Cardiac fibroblast (primary cell): Measurements from ENCODE around the gene SRPRB.

Experiments used
- DNase-seq, 2 donors: peaks; one replicate each; pipeline versions ENCODE4 v3.0.0 to v3.0.0-alpha.2; 2010; ENCODE audit warnings: low read depth in 2 of 2
- H3K4me3 ChIP-seq, 2 donors: replicated peaks in 1 of 2; 1 replicate in 1 of 2; 2 replicates in 1 of 2; pipeline ENCODE4 v1.5.1; 2011; ENCODE audit warnings: low read depth in 2 of 2, low read length in 2 of 2, mild to moderate bottlenecking in 2 of 2, moderate library complexity in 1 of 2
- CTCF ChIP-seq: IDR thresholded peaks from one replicate; pipeline ENCODE4 v1.5.1; 2011; ENCODE audit warnings: low read depth, mild to moderate bottlenecking, low read length, inconsistent platforms

The SRPRB gene

DNA sequence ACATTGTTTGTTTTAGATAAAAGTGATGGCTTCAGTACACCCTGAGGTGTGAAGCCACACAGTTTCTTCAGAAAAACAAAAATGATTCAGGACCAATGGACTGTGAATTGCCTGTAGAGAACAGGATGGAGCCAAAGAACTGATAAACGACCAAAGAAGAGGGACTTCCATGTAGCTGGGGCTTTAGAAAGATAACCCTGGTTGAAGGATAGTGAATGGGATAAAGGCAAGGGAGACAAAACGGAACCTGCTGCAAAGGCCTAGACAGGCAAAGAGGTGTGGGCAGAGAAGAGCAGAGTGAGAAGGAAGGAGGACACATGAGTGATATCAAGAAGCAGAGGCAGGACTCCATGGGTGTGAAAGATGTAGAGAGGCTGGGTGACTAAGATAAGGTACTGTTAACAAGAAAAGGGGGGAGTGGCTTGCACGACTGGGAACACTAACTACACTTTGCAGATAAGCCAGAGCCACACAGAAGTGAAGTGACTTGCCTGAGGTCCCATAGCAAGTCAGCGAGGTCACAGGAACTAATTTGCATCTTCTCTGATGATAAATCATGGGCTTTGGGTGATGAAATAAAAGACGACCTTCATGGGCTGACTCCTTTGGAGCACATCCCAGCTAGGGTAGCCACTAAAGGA lies 45.8 kb downstream of the SRPRB start:
- no peak for TF ChIP-seq CTCF
- DNase-seq = no peak
- no peak overlapping the region for H3K4me3 ChIP-seq

DNA sequence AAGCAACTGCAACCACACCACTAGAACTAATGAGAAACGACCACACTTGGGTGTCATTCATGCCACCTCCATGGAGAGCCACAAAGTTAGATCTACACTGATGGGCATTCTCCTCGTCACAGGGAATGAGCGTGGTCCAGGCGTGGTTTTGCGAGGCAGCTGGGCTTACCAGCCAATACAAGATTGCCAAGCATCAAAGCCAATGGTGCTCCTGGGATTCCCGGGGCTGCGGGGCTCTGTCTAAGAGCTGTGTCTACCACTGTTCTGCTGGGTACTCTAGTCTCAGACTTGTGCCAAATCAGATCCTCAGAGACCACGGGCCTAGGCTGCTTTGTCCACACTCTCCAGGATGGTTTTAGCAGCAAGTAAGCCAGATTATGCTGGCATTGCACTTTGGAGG lies 46.3 kb downstream of the SRPRB start:
- H3K4me3 ChIP-seq = no peak overlapping the region
- TF ChIP-seq CTCF = no peak
- no peak for DNase-seq

- no peak for DNase-seq
- H3K4me3 ChIP-seq = no peak overlapping the region
- TF ChIP-seq CTCF = no peak
Observed at GRCh38 chr3:133853063-133853924, 47.7 kb downstream of the SRPRB start.

GRCh38 chr3:133853925-133854227 lies 48.3 kb downstream of the SRPRB start:
- DNase-seq = peak; percentile 5 to 22
- no peak for TF ChIP-seq CTCF
- H3K4me3 ChIP-seq = no peak overlapping the region

GRCh38 chr3:133854264-133855001 lies 48.8 kb downstream of the SRPRB start:
- H3K4me3 ChIP-seq = no peak overlapping the region
- DNase-seq = no peak
- TF ChIP-seq CTCF = no peak

- H3K4me3 ChIP-seq = no peak overlapping the region
- no peak for TF ChIP-seq CTCF
Observed at GRCh38 chr3:133855002-133855370, 49.4 kb downstream of the SRPRB start.

More at GRCh38 chr3:133855002-133855370, 49.4 kb downstream of the SRPRB start:
- DNase-seq = no peak
